ENCODE results near the gene ZSWIM4.
A peak's percentile ranks its signal among the peaks of the same experiment; 100 is the strongest.

- TF ChIP-seq CTCF (IDR thresholded peaks at IDR 0.05; ENCODE audit: poor library complexity, severe bottlenecking) (peak; percentile 99), POLR2AphosphoS5 (IDR thresholded peaks at IDR 0.05) (no peak)
Measured at GRCh38 chr19:13880059-13881043, 85.1 kb downstream of the ZSWIM4 start.

All from neural cell (in vitro differentiated cells).